PC-9 (cell line): ENCODE results near the gene MUC5AC.

Experiments
- EZH2 ChIP-seq: fragments of 200-600 bp; sonication (generic); IDR thresholded peaks from 2 replicates; pipeline ENCODE4 v1.8.0; 2017; ENCODE audit warnings: antibody characterized with exemption, low read depth
- TF ChIP-seq, protein P1 (sequence below): fragments of 200-600 bp; sonication (generic); conservative IDR thresholded peaks from 2 replicates; pipeline ENCODE4 v1.6.1; 2017; ENCODE audit warnings: mixed run types, antibody characterized with exemption, mild to moderate bottlenecking, moderate library complexity

GRCh38 chr11:1156506-1157340 is 1.0 kb upstream of the MUC5AC start:
- TF ChIP-seq, protein P1, sequence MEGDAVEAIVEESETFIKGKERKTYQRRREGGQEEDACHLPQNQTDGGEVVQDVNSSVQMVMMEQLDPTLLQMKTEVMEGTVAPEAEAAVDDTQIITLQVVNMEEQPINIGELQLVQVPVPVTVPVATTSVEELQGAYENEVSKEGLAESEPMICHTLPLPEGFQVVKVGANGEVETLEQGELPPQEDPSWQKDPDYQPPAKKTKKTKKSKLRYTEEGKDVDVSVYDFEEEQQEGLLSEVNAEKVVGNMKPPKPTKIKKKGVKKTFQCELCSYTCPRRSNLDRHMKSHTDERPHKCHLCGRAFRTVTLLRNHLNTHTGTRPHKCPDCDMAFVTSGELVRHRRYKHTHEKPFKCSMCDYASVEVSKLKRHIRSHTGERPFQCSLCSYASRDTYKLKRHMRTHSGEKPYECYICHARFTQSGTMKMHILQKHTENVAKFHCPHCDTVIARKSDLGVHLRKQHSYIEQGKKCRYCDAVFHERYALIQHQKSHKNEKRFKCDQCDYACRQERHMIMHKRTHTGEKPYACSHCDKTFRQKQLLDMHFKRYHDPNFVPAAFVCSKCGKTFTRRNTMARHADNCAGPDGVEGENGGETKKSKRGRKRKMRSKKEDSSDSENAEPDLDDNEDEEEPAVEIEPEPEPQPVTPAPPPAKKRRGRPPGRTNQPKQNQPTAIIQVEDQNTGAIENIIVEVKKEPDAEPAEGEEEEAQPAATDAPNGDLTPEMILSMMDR: no peak
- TF ChIP-seq EZH2: no peak
